GM12801 (cell line): Measurements from ENCODE around the gene SERHL2.

Experiments used
- TF ChIP-seq, protein P1 (sequence below): IDR thresholded peaks from one replicate; pipeline ENCODE4 v1.5.1; 2011; ENCODE audit warnings: control low read depth; ENCODE audit not compliant: insufficient read length; ENCODE audit errors: extremely low read depth

The SERHL2 gene

DNA sequence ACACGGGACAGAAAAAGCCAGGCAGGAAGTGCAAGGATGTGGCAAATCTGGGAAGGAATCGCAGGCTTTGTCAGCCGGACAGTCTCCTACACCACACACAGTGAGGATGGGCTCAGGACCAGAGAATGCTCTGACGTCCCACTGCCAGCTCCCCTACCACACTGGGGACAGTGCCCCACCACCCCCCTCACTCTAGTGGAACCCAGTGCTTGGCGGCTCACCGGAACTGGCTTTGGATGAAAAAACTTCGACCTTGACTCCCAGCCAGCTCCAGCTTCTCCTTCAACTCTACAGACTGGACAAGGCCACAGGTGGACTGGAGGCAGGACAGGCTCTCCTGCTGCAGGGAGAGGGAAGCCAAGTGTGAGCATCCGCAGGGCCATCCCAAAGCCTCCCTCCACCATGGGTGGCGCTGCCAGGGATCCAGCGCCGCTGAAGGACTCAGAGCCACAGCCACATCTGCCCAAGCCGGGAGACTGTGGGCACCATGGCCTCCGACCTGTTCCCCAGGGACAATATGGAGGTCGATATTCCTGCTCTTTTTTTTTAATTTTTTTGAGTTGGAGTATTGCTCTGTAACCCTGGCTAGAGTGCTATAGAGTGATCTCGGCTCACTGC lies 24.0 kb downstream of the SERHL2 start:
- TF ChIP-seq, protein P1, sequence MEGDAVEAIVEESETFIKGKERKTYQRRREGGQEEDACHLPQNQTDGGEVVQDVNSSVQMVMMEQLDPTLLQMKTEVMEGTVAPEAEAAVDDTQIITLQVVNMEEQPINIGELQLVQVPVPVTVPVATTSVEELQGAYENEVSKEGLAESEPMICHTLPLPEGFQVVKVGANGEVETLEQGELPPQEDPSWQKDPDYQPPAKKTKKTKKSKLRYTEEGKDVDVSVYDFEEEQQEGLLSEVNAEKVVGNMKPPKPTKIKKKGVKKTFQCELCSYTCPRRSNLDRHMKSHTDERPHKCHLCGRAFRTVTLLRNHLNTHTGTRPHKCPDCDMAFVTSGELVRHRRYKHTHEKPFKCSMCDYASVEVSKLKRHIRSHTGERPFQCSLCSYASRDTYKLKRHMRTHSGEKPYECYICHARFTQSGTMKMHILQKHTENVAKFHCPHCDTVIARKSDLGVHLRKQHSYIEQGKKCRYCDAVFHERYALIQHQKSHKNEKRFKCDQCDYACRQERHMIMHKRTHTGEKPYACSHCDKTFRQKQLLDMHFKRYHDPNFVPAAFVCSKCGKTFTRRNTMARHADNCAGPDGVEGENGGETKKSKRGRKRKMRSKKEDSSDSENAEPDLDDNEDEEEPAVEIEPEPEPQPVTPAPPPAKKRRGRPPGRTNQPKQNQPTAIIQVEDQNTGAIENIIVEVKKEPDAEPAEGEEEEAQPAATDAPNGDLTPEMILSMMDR = no peak

GRCh38 chr22:42581762-42582716 lies 28.3 kb downstream of the SERHL2 start:
- TF ChIP-seq, protein P1 = no peak

DNA sequence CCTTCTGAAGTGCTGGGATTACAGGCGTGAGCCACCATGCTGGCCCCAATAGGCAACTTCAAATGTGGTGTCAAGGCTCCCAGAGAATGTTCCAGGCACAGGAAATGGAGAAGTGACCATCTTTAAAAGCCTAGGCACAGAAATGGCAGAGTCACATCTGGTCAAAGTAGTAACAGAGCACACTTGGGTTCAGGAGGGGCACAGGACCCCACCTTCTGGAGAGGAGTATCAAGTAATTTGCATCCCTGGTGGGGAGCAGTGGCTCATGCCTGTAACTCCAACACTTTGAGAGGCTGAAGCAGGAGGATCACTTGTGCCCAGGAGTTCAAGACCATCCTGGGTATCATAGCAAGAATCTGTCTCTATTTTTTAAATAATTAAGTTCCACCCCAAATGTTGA lies 29.2 kb downstream of the SERHL2 start:
- TF ChIP-seq, protein P1 = no peak

GRCh38 chr22:42584364-42584940 lies 30.7 kb downstream of the SERHL2 start:
- TF ChIP-seq, protein P1 = no peak

DNA sequence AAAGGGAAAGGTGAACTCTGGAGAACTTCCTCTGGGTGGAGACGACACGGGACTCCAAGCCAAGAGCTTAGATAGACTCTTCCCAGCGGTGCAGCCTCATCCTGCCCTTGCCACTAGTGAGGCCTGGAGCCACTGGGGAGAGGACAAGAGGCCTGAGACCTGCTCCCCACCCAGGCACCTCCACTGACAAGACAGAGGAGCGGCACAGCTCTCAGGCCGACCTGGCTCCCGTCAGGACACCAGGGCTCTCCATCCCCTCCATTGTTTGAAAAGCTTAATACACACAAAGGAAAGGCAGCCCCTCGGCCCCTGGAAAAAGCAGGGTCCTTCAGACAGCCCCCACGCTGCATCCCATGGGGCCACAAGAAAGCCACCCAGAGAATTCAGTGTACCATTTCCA lies 31.3 kb downstream of the SERHL2 start:
- TF ChIP-seq, protein P1 = no peak

DNA sequence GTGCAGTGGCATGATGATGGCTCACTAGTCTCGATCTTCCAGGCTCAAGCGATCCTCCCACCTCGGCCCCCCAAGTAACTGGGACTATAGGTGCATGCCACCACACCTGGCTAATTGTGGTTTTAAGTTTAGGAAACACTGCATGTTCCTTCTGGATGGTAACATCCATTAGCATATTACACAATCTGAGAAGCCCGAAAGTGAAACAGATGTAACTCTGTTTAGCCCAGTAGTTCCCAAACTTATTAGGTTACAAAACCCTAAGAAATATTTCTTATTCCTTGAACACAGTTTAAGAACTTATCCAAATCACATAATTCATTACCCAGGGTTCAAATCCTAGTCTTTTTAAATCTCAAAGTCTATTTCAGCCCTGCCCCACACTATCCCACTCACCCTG lies 32.6 kb downstream of the SERHL2 start:
- TF ChIP-seq, protein P1 = no peak

- TF ChIP-seq, protein P1 = no peak
Observed at GRCh38 chr22:42587588-42588175, 33.9 kb downstream of the SERHL2 start.
